Measurements from ENCODE around the gene MLPH. TPM values are rescaled to one million over a fixed set of nuclear protein-coding genes. Genes with fewer than 3 reads are reported as not detected.
"Not testable (repeated sequence)": the region's sequence is repeated elsewhere in the genome, so short reads cannot be mapped to it uniquely, and the experiment has no call there.

The MLPH gene
- total and polyA plus RNA-seq, 10 donors = 0.09 to 1.4 (median 0.35) TPM; not detected in 3

DNA sequence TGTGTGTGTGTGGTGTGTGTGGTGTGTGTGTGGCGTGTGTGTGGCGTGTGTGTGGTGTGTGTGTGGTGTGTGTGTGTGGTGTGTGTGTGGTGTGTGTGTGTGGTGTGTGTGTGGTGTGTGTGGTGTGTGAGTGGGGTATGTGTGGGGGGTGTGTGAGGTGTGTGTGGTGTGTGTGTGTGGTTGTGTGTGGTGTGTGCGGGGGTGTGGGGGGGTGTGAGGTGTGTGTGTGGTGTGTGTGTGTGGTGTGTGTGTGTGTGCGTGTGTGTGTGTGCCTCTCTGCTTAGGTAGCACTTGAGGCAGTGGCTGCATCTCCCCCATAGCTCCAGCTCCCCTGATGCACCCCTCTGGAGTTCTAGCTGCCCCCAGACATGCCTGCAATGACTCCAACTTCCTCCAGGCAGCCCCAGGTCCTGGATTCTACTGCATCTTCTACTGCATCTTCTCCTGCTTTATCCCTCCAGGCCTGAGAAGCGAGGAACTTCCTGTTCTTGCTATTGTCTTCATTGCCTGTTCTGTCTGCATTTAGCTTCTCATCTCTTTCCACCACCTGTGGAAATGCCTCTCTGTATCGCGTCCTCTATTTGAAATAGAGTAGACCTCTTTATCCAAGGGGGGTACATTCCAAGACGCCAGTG lies 22.2 kb upstream of the MLPH start:
- 81 to 95% (median 83%) methylated on average over 6 to 8 of the region's 8 CpGs for WGBS, 5 donors
- no peak overlapping the region for H3K4me3 ChIP-seq
- TF ChIP-seq POLR2AphosphoS5 (IDR thresholded peaks at IDR 0.05) (no peak), POLR2A (IDR thresholded peaks at IDR 0.05) (no peak)
- TF ChIP-seq, protein P1, sequence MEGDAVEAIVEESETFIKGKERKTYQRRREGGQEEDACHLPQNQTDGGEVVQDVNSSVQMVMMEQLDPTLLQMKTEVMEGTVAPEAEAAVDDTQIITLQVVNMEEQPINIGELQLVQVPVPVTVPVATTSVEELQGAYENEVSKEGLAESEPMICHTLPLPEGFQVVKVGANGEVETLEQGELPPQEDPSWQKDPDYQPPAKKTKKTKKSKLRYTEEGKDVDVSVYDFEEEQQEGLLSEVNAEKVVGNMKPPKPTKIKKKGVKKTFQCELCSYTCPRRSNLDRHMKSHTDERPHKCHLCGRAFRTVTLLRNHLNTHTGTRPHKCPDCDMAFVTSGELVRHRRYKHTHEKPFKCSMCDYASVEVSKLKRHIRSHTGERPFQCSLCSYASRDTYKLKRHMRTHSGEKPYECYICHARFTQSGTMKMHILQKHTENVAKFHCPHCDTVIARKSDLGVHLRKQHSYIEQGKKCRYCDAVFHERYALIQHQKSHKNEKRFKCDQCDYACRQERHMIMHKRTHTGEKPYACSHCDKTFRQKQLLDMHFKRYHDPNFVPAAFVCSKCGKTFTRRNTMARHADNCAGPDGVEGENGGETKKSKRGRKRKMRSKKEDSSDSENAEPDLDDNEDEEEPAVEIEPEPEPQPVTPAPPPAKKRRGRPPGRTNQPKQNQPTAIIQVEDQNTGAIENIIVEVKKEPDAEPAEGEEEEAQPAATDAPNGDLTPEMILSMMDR (IDR thresholded peaks at IDR 0.05 in 8 of 11, conservative IDR thresholded peaks at IDR 0.05 in 3 of 11) = no peak
- no peaks in the 10 kb centered on the region for H3K9me3 ChIP-seq
- H3K27me3 ChIP-seq (replicated peaks in 1 of 7) = peaks cover 0 to 2% (median 0%) of the 10 kb centered on the region in 7 donors
- H3K27ac ChIP-seq = no peak overlapping the region
- H3K36me3 ChIP-seq = no peaks in the 10 kb centered on the region
- intact Hi-C loops (cut with DNase I; ENCODE audit: low total_unique reads) = no loop called here
- DNase-seq = no peak
- H3K4me1 ChIP-seq = no peaks in the 10 kb centered on the region

DNA sequence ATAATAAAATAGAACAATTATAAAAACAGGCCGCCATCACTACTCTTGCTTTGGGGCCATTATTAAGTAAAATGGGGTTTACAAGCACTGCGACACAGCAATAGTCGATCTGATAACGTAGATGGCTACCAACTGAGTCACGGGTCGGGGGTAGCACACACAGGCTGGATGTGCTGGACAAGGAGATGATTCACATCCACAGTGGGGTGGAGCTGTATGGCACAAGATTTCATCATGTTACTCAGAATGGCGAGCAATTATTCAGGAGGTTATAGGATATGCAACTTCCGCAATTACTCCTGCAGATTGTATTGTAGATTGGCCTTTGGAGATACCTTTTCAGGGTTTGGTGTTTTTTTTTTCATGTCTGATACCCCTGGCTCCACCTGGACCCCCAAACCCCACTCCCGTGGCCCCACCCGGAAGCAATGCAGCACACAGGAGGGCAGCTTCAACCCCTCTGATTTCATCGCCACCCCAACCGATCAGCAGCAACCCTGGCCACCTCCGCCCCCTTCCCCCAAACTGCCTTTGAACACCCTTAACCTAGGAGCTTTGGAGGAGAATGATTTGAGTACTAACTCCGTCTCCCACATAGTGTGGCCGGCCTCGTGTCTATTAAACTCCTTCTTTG lies 21.4 kb upstream of the MLPH start:
- Histone ChIP-seq H3K4me3 (no peak overlapping the region), H3K4me1 (no peaks in the 10 kb centered on the region), H3K9me3 (no peaks in the 10 kb centered on the region), H3K27ac (no peak overlapping the region), H3K36me3 (no peaks in the 10 kb centered on the region), H3K27me3 (replicated peaks in 1 of 7) (peaks cover 0 to 4% (median 0%) of the 10 kb centered on the region in 7 donors)
- TF ChIP-seq, protein P1 (IDR thresholded peaks at IDR 0.05 in 8 of 11, conservative IDR thresholded peaks at IDR 0.05 in 3 of 11) = no peak
- no peak for TF ChIP-seq POLR2A (IDR thresholded peaks at IDR 0.05)
- TF ChIP-seq POLR2AphosphoS5 (IDR thresholded peaks at IDR 0.05) = no peak
- intact Hi-C loops (cut with DNase I; ENCODE audit: low total_unique reads) = no loop called here
- DNase-seq = no peak
- WGBS, 5 donors = 91 to 93% (median 93%) methylated on average over 16 of the region's 16 CpGs

DNA sequence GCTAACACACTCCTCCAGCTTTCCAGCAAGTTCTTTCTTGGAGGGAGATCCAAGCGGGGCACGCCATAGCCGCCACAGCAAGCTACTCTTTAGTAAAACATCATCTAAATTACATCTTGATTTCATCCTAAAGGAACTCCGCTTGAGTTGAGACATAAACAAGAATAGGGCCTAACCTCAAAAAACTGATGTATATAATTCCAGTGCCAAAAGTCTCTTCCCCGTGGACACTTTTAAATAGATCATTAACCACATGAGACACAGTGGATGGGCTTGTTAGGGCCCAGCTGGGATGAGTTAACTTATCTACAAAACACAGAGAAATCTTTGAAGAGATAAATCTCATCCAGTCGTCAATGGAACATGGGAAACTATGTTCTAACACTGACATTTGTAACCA lies 20.8 kb upstream of the MLPH start:
- no peaks in the 10 kb centered on the region for H3K36me3 ChIP-seq
- H3K4me1 ChIP-seq = no peaks in the 10 kb centered on the region
- no peak for DNase-seq
- H3K4me3 ChIP-seq = no peak overlapping the region
- H3K9me3 ChIP-seq = no peaks in the 10 kb centered on the region
- no peak overlapping the region for H3K27ac ChIP-seq
- intact Hi-C loops (cut with DNase I; ENCODE audit: low total_unique reads) = no loop called here
- TF ChIP-seq, protein P1 (IDR thresholded peaks at IDR 0.05 in 8 of 11, conservative IDR thresholded peaks at IDR 0.05 in 3 of 11) = no peak
- no peak for TF ChIP-seq POLR2AphosphoS5 (IDR thresholded peaks at IDR 0.05)
- TF ChIP-seq POLR2A (IDR thresholded peaks at IDR 0.05) = no peak
- H3K27me3 ChIP-seq (replicated peaks in 1 of 7) = peaks cover 0 to 4% (median 0%) of the 10 kb centered on the region in 7 donors
- 77 to 85% (median 84%) methylated on average over 6 of the region's 6 CpGs for WGBS, 5 donors

DNA sequence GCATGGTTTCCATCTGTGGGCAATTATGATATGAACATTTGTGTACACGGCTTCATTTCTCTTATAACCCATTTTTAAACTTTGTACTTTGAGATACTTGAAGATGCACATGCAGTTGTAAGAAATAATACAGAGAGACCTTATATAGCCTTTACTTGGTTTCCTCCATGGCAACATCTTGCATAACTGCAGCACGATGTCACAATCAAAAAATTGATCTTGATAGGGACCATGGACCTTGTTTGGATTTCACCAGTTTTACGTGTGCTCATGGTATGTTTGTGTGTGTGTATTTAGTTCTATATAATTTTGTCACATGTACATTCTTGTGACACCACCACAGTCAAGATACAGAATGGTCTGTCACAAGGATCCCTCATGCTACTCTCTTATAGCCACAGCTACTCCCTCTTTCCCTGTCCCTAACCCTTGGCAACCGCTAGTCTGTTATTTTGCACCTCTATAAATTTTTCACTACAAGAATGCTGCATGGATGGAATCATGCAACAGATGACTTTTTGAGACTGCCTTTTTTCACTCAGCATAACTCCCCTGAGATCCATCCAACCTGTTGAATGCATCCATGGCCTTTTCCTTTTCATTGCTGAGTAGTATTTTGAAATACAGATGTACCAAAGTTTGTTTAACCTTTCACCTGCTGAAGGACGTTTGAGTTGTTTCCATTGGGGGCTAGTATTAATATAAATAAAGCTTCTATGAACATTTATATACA lies 19.4 kb upstream of the MLPH start:
- Histone ChIP-seq H3K27me3 (replicated peaks in 1 of 7) (peaks cover 0 to 4% (median 0%) of the 10 kb centered on the region in 7 donors), H3K4me1 (peaks cover 0 to 5% (median 0%) of the 10 kb centered on the region in 6 donors), H3K9me3 (no peaks in the 10 kb centered on the region), H3K4me3 (no peak overlapping the region), H3K27ac (no peak overlapping the region), H3K36me3 (no peaks in the 10 kb centered on the region)
- no peak for DNase-seq
- 80 to 89% (median 85%) methylated on average over 5 of the region's 5 CpGs for WGBS, 5 donors
- TF ChIP-seq POLR2A (IDR thresholded peaks at IDR 0.05) (no peak), POLR2AphosphoS5 (IDR thresholded peaks at IDR 0.05) (no peak)
- TF ChIP-seq, protein P1 (IDR thresholded peaks at IDR 0.05 in 8 of 11, conservative IDR thresholded peaks at IDR 0.05 in 3 of 11) = no peak
- intact Hi-C loops (cut with DNase I; ENCODE audit: low total_unique reads) = no loop called here

DNA sequence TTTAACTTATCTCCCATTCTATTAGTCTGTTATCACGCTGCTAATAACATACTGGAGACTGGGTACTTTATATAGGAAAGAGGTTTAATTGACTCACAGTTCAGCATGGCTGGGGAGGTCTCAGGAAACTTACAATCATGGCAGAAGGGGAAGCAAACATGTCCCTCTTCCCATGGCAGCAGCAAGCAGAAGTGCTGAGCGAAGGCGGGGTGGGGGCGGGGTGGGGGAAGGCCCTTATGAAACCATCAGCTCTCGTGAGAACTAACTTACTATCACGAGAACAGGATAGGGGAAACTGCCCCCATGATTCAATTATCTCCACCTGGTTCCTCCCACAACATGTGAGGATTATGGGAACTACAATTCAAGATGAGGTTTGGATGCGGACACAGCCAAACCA lies 17.6 kb upstream of the MLPH start:
- DNase-seq; intact Hi-C loops (cut with DNase I; ENCODE audit: low total_unique reads): not testable (repeated sequence)
- WGBS, 5 donors = 54 to 72% (median 57%) methylated on average over 7 of the region's 7 CpGs

More for the DNA sequence above, 17.6 kb upstream of the MLPH start:
- not testable (repeated sequence) for H3K9me3 ChIP-seq; H3K4me3 ChIP-seq; H3K27me3 ChIP-seq (replicated peaks in 1 of 7); H3K36me3 ChIP-seq; H3K27ac ChIP-seq
- peaks cover 0 to 12% (median 3%) of the 10 kb centered on the region in 6 donors for H3K4me1 ChIP-seq
